GM06990 (cell line): ENCODE data around the gene PRRX2.

Experiments
- DNase-seq: peaks from one replicate; pipeline ENCODE4 v3.0.0-alpha.2; 2011; ENCODE audit not compliant: insufficient read length; ENCODE audit errors: extremely low read depth
- H3K27me3 ChIP-seq: replicated peaks from 2 replicates; pipeline ENCODE4 v1.6.0; 2011; ENCODE audit warnings: low read length; ENCODE audit not compliant: control insufficient read depth, insufficient read depth
- H3K36me3 ChIP-seq: 2 replicates; pipeline ENCODE4 v1.5.1; 2011; ENCODE audit warnings: low read length; ENCODE audit not compliant: control insufficient read depth, insufficient read depth
- H3K4me3 ChIP-seq: replicated peaks from 2 replicates; pipeline ENCODE4 v1.5.1; 2011; ENCODE audit warnings: low read depth, mild to moderate bottlenecking, control low read depth, low read length
- CTCF ChIP-seq: IDR thresholded peaks from 2 replicates; pipeline ENCODE4 v1.5.1; 2011; ENCODE audit warnings: low read length, control low read depth, mild to moderate bottlenecking, inconsistent platforms; ENCODE audit not compliant: insufficient read depth, poor library complexity, severe bottlenecking

PRRX2 gene

GRCh38 chr9:129669141-129669718, 3.8 kb downstream of the PRRX2 start:
- no peak for DNase-seq
- TF ChIP-seq CTCF, result no peak

GRCh38 chr9:129669946-129670345, 4.5 kb downstream of the PRRX2 start:
- TF ChIP-seq CTCF, result no peak
- Histone ChIP-seq H3K36me3 (no peaks in the 10 kb centered on the region), H3K27me3 (peaks cover 2% of the 10 kb centered on the region), H3K4me3 (no peak overlapping the region)
- no peak for DNase-seq

More at GRCh38 chr9:129669141-129669718, 3.8 kb downstream of the PRRX2 start:
- no peak overlapping the region for H3K4me3 ChIP-seq
- no peaks in the 10 kb centered on the region for H3K36me3 ChIP-seq
- peaks cover 2% of the 10 kb centered on the region for H3K27me3 ChIP-seq

GRCh38 chr9:129671065-129671464, 5.6 kb downstream of the PRRX2 start:
- no peak for DNase-seq
- TF ChIP-seq CTCF, result no peak
- Histone ChIP-seq H3K4me3 (no peak overlapping the region), H3K27me3 (peaks cover 2% of the 10 kb centered on the region), H3K36me3 (no peaks in the 10 kb centered on the region)

GRCh38 chr9:129671519-129671918, 6.1 kb downstream of the PRRX2 start:
- peaks cover 2% of the 10 kb centered on the region for H3K27me3 ChIP-seq
- TF ChIP-seq CTCF, result no peak
- DNase-seq, result no peak
- no peak overlapping the region for H3K4me3 ChIP-seq
- H3K36me3 ChIP-seq, result no peaks in the 10 kb centered on the region

GRCh38 chr9:129672702-129673101, 7.3 kb downstream of the PRRX2 start:
- no peaks in the 10 kb centered on the region for H3K36me3 ChIP-seq
- no peak overlapping the region for H3K4me3 ChIP-seq
- DNase-seq, result no peak
- H3K27me3 ChIP-seq, result peaks cover 2% of the 10 kb centered on the region
- no peak for TF ChIP-seq CTCF

GRCh38 chr9:129673602-129674001, 8.2 kb downstream of the PRRX2 start:
- H3K4me3 ChIP-seq, result no peak overlapping the region
- no peak for DNase-seq
- no peak for TF ChIP-seq CTCF
- H3K27me3 ChIP-seq, result peaks cover 2% of the 10 kb centered on the region
- no peaks in the 10 kb centered on the region for H3K36me3 ChIP-seq
